ENCODE results near the gene REC8.

- TF ChIP-seq ZFP3 (CRISPR knock-in tag; IDR thresholded peaks at IDR 0.05): no peak
- no peak for TF ChIP-seq PATZ1 (CRISPR knock-in tag; IDR thresholded peaks at IDR 0.05; ENCODE audit: borderline replicate concordance)
- no peak for TF ChIP-seq ZNF70 (CRISPR knock-in tag; IDR thresholded peaks at IDR 0.05)
- TF ChIP-seq ZNF565 (CRISPR knock-in tag; conservative IDR thresholded peaks at IDR 0.05; ENCODE audit: low read depth): no peak
- no peak for TF ChIP-seq CSRNP3 (CRISPR knock-in tag; IDR thresholded peaks at IDR 0.05)
- TF ChIP-seq BACH2 (CRISPR knock-in tag; IDR thresholded peaks at IDR 0.05; ENCODE audit: borderline replicate concordance): no peak
- TF ChIP-seq ZNF8 (CRISPR knock-in tag; IDR thresholded peaks at IDR 0.05): no peak
- no peak for TF ChIP-seq ISL1 (CRISPR knock-in tag; IDR thresholded peaks at IDR 0.05)
- TF ChIP-seq ARNTL (CRISPR knock-in tag; IDR thresholded peaks at IDR 0.05; ENCODE audit: borderline replicate concordance, low read depth): no peak
- TF ChIP-seq RARB (CRISPR knock-in tag; IDR thresholded peaks at IDR 0.05): no peak
- TF ChIP-seq ZC3H10 (CRISPR knock-in tag; IDR thresholded peaks at IDR 0.05): no peak
Measured at GRCh38 chr14:24219080-24219479, 47.2 kb downstream of the REC8 start.
